ENCODE data around the gene AMER3.
"Not testable (repeated sequence)": the region's sequence is repeated elsewhere in the genome, so short reads cannot be mapped to it uniquely, and the experiment has no call there.

The AMER3 gene

GRCh38 chr2:130755256-130756052 lies at the start of gene AMER3:
AMER3 (plus strand) TSS chr2:130755540; CDS start chr2:130762073, 6,533 bp downstream.
- no peak for DNase-seq (ENCODE audit: low read depth)

- not testable (repeated sequence) for DNase-seq (ENCODE audit: low read depth)
Measured at GRCh38 chr2:130714795-130715194, 40.5 kb upstream of the AMER3 start.

GRCh38 chr2:130720036-130720435 lies 35.3 kb upstream of the AMER3 start:
- no peak for DNase-seq (ENCODE audit: low read depth)

- DNase-seq (ENCODE audit: low read depth) = no peak
Measured at GRCh38 chr2:130720528-130720927, 34.8 kb upstream of the AMER3 start.

- no peak for DNase-seq (ENCODE audit: low read depth)
Measured at GRCh38 chr2:130724455-130724854, 30.9 kb upstream of the AMER3 start.

- no peak for DNase-seq (ENCODE audit: low read depth)
Measured at GRCh38 chr2:130726614-130727180, 28.6 kb upstream of the AMER3 start.

GRCh38 chr2:130727286-130727924 lies 27.9 kb upstream of the AMER3 start:
- peak; percentile 5 for DNase-seq (ENCODE audit: low read depth)

GRCh38 chr2:130728007-130728454 lies 27.3 kb upstream of the AMER3 start:
- no peak for DNase-seq (ENCODE audit: low read depth)

- no peak for DNase-seq (ENCODE audit: low read depth)
Measured at GRCh38 chr2:130728549-130729316, 26.6 kb upstream of the AMER3 start, which contains the start of gene GPR148. GPR148 (plus strand) TSS chr2:130729070; CDS start chr2:130729152, 82 bp downstream.

- no peak for DNase-seq (ENCODE audit: low read depth)
Measured at GRCh38 chr2:130729322-130730299, 25.7 kb upstream of the AMER3 start.

- DNase-seq (ENCODE audit: low read depth) = not testable (repeated sequence)
Measured at GRCh38 chr2:130732257-130732656, 23.1 kb upstream of the AMER3 start.

- DNase-seq (ENCODE audit: low read depth) = no peak
Measured at GRCh38 chr2:130735200-130735599, 20.1 kb upstream of the AMER3 start.

GRCh38 chr2:130736487-130736886 lies 18.9 kb upstream of the AMER3 start:
- no peak for DNase-seq (ENCODE audit: low read depth)

- DNase-seq (ENCODE audit: low read depth) = no peak
Measured at GRCh38 chr2:130737592-130737991, 17.7 kb upstream of the AMER3 start.

- no peak for DNase-seq (ENCODE audit: low read depth)
Measured at GRCh38 chr2:130740671-130741070, 14.7 kb upstream of the AMER3 start.

GRCh38 chr2:130743278-130743677 lies 12.1 kb upstream of the AMER3 start:
- no peak for DNase-seq (ENCODE audit: low read depth)

- no peak for DNase-seq (ENCODE audit: low read depth)
Measured at GRCh38 chr2:130744287-130745117, 10.8 kb upstream of the AMER3 start.

GRCh38 chr2:130749078-130749477 lies 6.3 kb upstream of the AMER3 start:
- DNase-seq (ENCODE audit: low read depth) = no peak

GRCh38 chr2:130749641-130750040 lies 5.7 kb upstream of the AMER3 start:
- no peak for DNase-seq (ENCODE audit: low read depth)

- DNase-seq (ENCODE audit: low read depth) = no peak
Measured at GRCh38 chr2:130754811-130755210, 529 bp upstream of the AMER3 start.
